Activated CD4-positive, CD25-positive, alpha-beta regulatory T cell treated with anti-CD3 and anti-CD28 coated beads, Interleukin-2, amount 50 U/mL, for 16 hours (primary cell): Measurements from ENCODE around the gene HRAS.
"Not testable (repeated sequence)": the region's sequence is repeated elsewhere in the genome, so short reads cannot be mapped to it uniquely, and the experiment has no call there.

Experiments
- DNase-seq: peaks from one replicate; pipeline ENCODE4 v3.0.0-alpha.2; 2020; ENCODE audit warnings: low read depth, low spot score

Gene HRAS

GRCh38 chr11:535519-536454 is at the start of gene HRAS:
Gene HRAS, minus strand, starts transcription at chr11:535576.
- peak; percentile 89 for DNase-seq

- DNase-seq = no peak
Measured at GRCh38 chr11:584287-584686, 48.9 kb upstream of the HRAS start.

- no peak for DNase-seq
Measured at GRCh38 chr11:581752-582151, 46.4 kb upstream of the HRAS start.

GRCh38 chr11:581342-581741 is 46.0 kb upstream of the HRAS start:
- no peak for DNase-seq

- no peak for DNase-seq
Measured at GRCh38 chr11:579830-580601, 44.6 kb upstream of the HRAS start.

- no peak for DNase-seq
Measured at GRCh38 chr11:578276-579035, 43.1 kb upstream of the HRAS start.

GRCh38 chr11:577611-577894 is 42.2 kb upstream of the HRAS start:
- DNase-seq = no peak

- no peak for DNase-seq
Measured at GRCh38 chr11:576811-577610, 41.6 kb upstream of the HRAS start.

GRCh38 chr11:575996-576768 is 40.8 kb upstream of the HRAS start, which contains the start of gene PHRF1:
Gene PHRF1, plus strand, starts transcription at chr11:576470. Its CDS starts 5,043 bp downstream, at chr11:581513.
- peak; percentile 87 for DNase-seq

- DNase-seq = no peak
Measured at GRCh38 chr11:575313-575995, 40.1 kb upstream of the HRAS start.

GRCh38 chr11:574632-575312 is 39.4 kb upstream of the HRAS start:
- DNase-seq = no peak

GRCh38 chr11:574031-574570 is 38.7 kb upstream of the HRAS start:
- not testable (repeated sequence) for DNase-seq

- DNase-seq = no peak
Measured at GRCh38 chr11:573146-573759, 37.9 kb upstream of the HRAS start.

GRCh38 chr11:571802-572185 is 36.4 kb upstream of the HRAS start:
- DNase-seq = no peak

- no peak for DNase-seq
Measured at GRCh38 chr11:569158-569885, 33.9 kb upstream of the HRAS start.

- peak; percentile 85 for DNase-seq
Measured at GRCh38 chr11:568306-569157, 33.2 kb upstream of the HRAS start.
